Raji (cell line): ENCODE data around the gene PAX7.

Source experiments
- POLR2A ChIP-seq: IDR thresholded peaks from 2 replicates; pipeline ENCODE4 v1.6.1; 2011; ENCODE audit warnings: low read depth, low read length, control low read depth; ENCODE audit not compliant: insufficient read depth

The PAX7 gene

GRCh38 chr1:18635891-18636595 lies 5.4 kb downstream of the PAX7 start:
- TF ChIP-seq POLR2A: no peak

GRCh38 chr1:18636596-18637508 lies 6.2 kb downstream of the PAX7 start:
- no peak for TF ChIP-seq POLR2A

GRCh38 chr1:18637511-18637960 lies 6.9 kb downstream of the PAX7 start:
- TF ChIP-seq POLR2A: no peak

GRCh38 chr1:18637962-18638834 lies 7.6 kb downstream of the PAX7 start:
- TF ChIP-seq POLR2A: no peak

GRCh38 chr1:18638835-18639364 lies 8.3 kb downstream of the PAX7 start:
- TF ChIP-seq POLR2A: no peak

GRCh38 chr1:18639368-18640055 lies 8.9 kb downstream of the PAX7 start:
- TF ChIP-seq POLR2A: no peak

GRCh38 chr1:18640228-18641004 lies 9.8 kb downstream of the PAX7 start:
- TF ChIP-seq POLR2A: no peak

- TF ChIP-seq POLR2A: no peak
Observed at GRCh38 chr1:18641005-18641941, 10.6 kb downstream of the PAX7 start.

GRCh38 chr1:18642278-18643095 lies 11.8 kb downstream of the PAX7 start:
- TF ChIP-seq POLR2A: no peak

- TF ChIP-seq POLR2A: no peak
Observed at GRCh38 chr1:18643154-18644012, 12.7 kb downstream of the PAX7 start.

- TF ChIP-seq POLR2A: no peak
Observed at GRCh38 chr1:18644013-18644399, 13.4 kb downstream of the PAX7 start.
